GM19455 (cell line): Measurements from ENCODE around the gene DLL4.

ENCODE experiments used
- ATAC-seq: cut with Tn5 transposase; IDR thresholded peaks from one replicate; pipeline ENCODE4 v1.9.1; 2021; ENCODE audit not compliant: unreplicated experiment

The DLL4 gene

GRCh38 chr15:40928821-40929659 lies at the start of gene DLL4:
Gene DLL4, plus strand, starts transcription at chr15:40929340. Its CDS starts 329 bp downstream, at chr15:40929669.
- ATAC-seq: no peak

DNA sequence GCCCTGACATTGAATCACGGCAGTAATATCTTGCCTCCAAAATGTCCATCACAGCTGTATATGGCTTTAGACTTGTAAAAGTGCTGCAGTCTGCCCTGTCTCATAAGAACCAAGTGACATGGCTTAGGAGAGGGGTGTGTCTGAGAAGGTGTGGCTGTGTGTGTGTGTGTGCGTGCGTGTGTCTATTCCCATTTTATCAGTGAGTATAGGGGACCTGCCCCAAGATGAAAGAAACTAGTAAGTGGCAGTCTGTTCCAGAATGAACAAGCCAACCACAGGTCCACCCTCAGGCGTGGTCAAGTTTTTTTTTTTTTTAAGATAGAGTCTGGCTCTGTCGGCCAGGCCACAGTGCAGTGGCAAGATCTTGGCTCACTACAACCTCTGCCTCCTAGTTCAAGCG lies 49.5 kb upstream of the DLL4 start:
- no peak for ATAC-seq

- no peak for ATAC-seq
Measured at GRCh38 chr15:40881351-40881750, 47.8 kb upstream of the DLL4 start.

GRCh38 chr15:40886586-40886985 lies 42.6 kb upstream of the DLL4 start:
- ATAC-seq: no peak

GRCh38 chr15:40889112-40889511 lies 40.0 kb upstream of the DLL4 start:
- ATAC-seq: no peak

GRCh38 chr15:40891138-40891537 lies 38.0 kb upstream of the DLL4 start:
- no peak for ATAC-seq

DNA sequence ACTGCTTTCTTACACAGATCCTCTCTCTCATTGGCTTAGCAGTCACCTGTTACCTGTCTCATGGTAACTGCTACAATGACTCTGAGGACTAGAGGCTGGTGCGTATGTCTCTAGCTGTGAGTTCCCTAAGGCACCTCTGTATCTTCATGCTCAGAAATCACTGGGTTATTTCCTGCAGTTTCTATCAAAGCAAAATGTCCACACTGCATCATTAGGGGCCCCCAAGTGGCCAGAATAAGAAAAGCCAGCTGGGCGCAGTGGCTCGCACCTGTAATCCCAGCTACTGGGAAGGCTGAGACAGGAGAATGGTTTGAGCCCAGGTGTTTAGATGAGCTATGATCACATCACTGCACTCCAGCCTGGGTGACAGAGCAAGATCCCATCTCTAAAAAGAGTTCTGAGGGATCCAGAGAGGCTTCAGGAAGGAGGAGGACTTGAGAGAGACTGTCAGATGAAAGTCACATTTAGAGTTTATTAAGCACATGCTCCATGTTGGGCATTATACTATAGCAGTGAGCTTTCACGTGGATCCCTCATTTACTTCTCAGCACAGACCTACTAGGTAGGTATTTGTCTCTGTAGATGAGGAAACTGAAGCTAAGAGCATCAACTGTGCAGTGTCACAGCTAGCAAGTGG lies 37.2 kb upstream of the DLL4 start:
- ATAC-seq: no peak

- ATAC-seq: no peak
Measured at GRCh38 chr15:40892447-40893012, 36.6 kb upstream of the DLL4 start.

DNA sequence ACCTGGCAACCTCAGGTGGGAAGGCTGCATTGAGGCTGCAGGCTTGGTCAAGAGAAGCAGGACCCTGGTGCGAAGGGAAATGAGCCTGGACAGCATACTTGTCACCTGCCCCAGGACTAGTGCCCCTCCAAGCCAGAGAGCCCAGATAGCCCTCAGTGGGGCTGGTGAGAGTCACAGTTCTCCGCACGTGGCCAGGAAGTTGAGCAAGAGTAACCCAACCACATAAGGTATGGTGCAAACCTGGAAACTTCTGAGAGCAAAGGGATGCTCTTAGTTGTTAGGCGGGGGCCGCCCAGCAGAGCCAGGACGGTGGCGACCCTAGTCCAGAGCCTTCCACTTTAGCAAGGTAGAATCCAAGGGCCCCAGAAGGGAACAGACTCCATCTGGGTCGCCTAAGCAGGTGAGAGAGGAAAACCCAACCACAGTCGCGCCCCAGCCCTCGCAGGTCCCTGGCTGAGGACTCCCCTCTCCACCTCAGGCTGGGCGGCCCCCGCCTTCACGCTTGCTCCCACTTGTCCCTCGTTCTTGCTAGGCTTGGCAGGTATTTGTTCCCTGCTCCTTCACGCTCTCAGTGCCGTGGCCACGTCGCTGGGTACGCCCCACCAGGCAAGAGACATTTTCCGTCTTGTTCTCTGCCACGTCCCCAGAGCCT lies 36.0 kb upstream of the DLL4 start:
- ATAC-seq: no peak

- peak; percentile 85 for ATAC-seq
Measured at GRCh38 chr15:40893733-40894680, 35.1 kb upstream of the DLL4 start, which contains the start of gene VPS18. Gene VPS18, plus strand, starts transcription at chr15:40894450. Its CDS starts 319 bp downstream, at chr15:40894769.

DNA sequence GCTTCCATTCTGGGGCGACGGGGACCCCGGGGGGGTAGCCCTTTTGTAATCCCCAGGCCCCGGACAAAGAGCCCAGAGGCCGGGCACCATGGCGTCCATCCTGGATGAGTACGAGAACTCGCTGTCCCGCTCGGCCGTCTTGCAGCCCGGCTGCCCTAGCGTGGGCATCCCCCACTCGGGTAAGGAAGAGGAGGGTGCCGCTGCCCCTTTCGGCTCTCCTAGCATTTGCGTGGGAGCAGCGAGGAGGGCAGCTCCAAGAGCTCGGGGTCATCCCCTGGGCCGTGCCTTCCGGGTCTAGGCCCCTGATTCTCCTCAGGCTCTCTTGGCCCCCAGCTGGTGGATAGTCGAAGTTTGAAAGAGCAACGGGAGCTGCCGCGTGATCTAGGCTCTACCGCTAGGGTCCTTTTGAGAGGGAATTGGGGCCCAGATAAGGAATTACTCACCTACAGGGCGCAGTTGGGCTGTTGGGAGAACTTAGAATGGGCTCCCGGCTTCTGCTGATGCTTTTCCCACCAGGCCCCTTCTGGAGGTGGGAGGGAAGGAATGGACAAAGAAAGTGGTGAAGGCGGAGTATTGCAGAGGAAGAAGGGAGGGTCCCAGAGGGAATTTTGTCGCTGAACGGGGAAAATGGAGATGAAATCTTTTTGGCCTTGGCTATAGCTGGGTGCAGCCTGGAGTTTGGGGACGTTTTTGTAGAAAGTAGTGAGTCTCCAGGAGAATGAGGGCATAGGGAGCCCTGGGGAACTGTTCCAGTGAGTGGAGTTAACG lies 34.3 kb upstream of the DLL4 start:
- ATAC-seq: peak; percentile 50

GRCh38 chr15:40899536-40900207 lies 29.5 kb upstream of the DLL4 start:
- no peak for ATAC-seq

DNA sequence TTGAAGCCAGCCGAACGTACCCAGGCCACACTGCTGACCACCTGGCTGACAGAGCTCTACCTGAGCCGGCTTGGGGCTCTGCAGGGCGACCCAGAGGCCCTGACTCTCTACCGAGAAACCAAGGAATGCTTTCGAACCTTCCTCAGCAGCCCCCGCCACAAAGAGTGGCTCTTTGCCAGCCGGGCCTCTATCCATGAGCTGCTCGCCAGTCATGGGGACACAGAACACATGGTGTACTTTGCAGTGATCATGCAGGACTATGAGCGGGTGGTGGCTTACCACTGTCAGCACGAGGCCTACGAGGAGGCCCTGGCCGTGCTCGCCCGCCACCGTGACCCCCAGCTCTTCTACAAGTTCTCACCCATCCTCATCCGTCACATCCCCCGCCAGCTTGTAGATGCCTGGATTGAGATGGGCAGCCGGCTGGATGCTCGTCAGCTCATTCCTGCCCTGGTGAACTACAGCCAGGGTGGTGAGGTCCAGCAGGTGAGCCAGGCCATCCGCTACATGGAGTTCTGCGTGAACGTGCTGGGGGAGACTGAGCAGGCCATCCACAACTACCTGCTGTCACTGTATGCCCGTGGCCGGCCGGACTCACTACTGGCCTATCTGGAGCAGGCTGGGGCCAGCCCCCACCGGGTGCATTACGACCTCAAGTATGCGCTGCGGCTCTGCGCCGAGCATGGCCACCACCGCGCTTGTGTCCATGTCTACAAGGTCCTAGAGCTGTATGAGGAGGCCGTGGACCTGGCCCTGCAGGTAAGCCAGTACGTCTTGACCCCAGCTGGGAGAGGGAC lies 28.7 kb upstream of the DLL4 start:
- ATAC-seq: no peak

GRCh38 chr15:40901053-40901443 lies 28.1 kb upstream of the DLL4 start:
- ATAC-seq: no peak

- ATAC-seq: no peak
Measured at GRCh38 chr15:40902605-40903561, 26.3 kb upstream of the DLL4 start.

GRCh38 chr15:40904552-40905201 lies 24.5 kb upstream of the DLL4 start:
- ATAC-seq: no peak
